NCI-H2081 treated with DMSO at 0.1 percent for 48 hours (cell line): Measurements from ENCODE around the gene MYO1D.
"Not testable (repeated sequence)": the region's sequence is repeated elsewhere in the genome, so short reads cannot be mapped to it uniquely, and the experiment has no call there.

Experiments used
- DNase-seq: peaks from one replicate; lab custom pipeline; 2025; lab: John Stamatoyannopoulos, UW

Gene MYO1D

DNA sequence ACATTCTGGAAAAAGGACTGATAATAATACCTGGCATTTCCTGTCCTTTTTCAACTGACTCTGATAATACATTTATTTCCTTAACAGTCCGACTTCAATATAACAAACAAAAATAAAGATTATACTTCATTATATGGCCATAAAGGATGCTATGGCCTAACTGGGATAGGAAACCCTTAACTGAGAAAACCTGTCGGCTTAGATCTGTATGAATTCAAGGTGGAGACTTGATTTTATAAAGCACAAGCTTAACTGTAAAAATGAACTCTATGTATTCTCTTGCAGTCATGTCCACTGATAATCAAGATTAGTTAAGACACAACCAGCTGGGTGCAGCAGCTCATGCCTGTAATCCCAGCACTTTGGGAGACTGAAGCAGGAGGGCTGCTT lies 102.2 kb downstream of the MYO1D start:
- DNase-seq, result no peak

- DNase-seq, result no peak
These were observed 102.8 kb downstream of the MYO1D start for GRCh38 chr17:32773856-32774694.

- DNase-seq, result no peak
These were observed 104.4 kb downstream of the MYO1D start for GRCh38 chr17:32772453-32773025.

DNA sequence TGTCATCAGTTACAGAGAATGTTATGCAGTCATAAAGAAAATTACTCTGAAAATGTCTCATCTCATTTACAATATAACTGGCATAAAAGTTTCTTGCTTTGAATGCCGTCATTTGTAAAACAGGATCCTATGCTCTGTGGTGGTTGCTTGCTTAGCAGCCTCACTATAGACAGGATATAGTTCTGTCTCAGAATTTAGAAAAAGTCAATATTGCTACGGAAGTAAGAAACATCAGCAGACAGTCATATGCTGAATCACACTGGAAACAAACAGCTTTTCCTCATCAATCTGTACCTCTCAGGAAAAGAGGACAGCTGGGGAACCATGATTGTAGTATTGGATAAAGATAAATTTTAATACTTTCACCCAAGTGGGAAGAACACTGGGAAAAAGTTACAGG lies 105.5 kb downstream of the MYO1D start:
- DNase-seq, result no peak

- DNase-seq, result no peak
These were observed 107.1 kb downstream of the MYO1D start for GRCh38 chr17:32769846-32770245.

DNA sequence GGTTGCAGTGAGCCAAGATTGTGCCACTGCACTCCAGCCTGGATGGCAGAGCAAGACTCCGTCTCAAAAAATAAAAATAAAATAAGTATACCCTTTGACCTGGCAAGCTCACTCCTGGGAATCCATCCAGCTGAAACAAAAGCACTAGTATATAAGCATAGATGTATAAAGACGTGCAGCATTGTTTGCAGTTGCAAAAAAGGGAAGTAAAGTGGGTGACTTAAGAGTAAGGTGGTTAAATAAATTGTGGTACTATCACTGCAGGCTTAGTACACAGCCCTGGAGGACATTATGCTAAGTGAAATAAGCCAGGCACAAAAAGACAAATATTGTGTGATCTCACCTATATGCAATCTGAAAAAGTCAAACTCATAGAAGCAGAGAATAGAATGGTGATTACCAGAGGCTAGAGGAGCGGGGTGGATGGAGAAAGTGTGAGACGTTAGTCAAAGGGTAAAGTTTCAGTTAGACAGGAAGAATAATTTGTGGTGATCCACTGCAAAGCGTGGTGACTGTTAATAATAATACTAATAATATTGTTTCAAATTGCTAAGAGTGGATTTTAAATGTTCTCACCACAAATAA lies 113.0 kb downstream of the MYO1D start:
- DNase-seq, result no peak

DNA sequence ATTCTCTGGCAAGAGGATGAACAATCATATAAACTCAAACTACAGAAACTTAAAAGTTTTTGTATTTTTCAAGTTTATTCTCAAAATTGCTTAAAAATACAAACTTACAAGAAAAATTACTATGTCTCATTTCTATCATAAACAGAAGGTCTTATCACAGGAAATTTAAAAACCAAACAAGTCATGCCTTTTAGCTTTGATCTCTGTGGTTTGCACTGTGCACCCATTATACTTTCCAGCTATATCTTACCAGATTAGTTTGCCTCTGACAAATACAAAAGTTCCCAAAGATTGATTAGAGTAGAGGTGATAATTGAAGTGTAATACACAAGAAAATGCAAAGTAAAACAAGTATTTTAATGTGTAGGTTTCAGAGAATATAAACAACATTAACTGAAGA lies 117.4 kb downstream of the MYO1D start:
- DNase-seq, result no peak

GRCh38 chr17:32757963-32758362 lies 119.0 kb downstream of the MYO1D start:
- no peak for DNase-seq

GRCh38 chr17:32756696-32757095 lies 120.2 kb downstream of the MYO1D start:
- DNase-seq, result no peak

DNA sequence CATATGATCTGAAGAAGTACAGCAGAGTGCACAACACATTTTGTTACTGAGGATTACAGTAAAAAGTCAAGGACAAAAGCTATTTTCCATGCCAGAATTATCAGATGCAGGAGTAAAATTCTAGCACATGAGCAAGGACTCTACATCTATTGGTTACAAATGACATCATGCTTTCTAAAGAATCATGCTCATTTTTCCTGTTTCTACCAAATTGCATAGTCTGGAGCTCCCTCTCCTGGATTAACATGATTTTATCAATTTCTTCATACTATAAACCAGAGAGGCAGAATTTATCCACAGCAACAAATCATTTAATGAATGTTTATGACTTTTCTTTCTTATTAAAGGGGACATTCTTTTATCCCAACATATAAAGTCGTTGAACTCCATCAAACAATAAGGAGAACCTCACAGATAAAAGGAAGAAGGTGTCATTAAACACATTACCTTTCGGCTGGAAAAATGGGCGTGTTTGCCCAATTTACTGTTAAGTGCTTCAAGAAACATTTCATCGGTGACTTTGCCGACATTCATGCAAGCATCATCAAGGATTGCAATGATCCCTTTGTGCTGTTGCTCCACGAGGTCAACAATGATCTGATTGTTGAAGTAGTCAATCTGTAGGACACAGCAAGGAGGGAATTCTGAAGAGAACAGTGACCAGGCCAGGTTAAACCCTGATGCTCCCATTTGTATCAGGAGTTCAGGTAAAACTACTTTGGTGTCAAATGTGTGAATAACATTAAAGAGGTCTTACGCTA lies 121.7 kb downstream of the MYO1D start:
- DNase-seq, result peak; percentile 27

- DNase-seq, result no peak
These were observed 124.0 kb downstream of the MYO1D start for GRCh38 chr17:32752934-32753333.

GRCh38 chr17:32747856-32748255 lies 129.1 kb downstream of the MYO1D start:
- DNase-seq, result no peak

- DNase-seq, result no peak
These were observed 130.2 kb downstream of the MYO1D start for GRCh38 chr17:32746698-32747097.

DNA sequence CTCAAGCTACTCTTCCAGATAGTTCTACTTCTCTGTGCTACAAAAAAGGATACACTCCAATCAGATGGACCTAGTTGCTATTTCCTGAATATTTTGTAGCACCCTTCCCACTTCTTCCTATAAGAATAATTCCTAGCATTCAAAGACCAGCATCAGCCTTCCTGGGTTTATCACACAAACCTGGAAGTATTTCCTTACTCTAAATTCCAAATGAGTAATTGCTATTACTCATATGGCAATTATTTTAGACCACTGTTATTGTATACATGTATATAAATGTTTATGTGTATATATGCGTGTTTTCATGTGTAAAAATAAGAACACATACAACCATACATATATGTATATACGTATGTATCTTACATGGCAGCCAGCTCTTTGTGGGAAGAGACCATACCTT lies 130.6 kb downstream of the MYO1D start:
- no peak for DNase-seq

GRCh38 chr17:32742681-32743538 lies 134.0 kb downstream of the MYO1D start:
- DNase-seq, result no peak

DNA sequence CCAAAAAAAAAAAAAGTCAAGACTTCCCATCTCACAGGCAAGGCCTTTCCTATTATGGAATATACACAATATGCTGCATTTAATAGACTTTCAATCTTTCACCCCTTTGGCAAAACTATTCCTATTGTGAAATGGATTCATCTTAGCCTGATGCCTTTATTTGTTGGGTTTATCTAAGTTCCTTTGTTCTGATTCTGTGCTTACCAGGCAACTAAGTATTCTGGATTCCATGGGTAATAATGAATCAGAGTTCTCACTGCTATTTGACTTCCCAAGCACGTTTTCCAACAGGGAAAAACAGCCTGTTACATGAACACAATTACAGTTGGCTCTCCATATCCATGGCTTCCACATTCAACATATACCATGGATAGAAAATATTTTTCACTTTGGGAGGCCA lies 135.5 kb downstream of the MYO1D start:
- no peak for DNase-seq

- DNase-seq, result no peak
These were observed 137.2 kb downstream of the MYO1D start for GRCh38 chr17:32739722-32740121.

DNA sequence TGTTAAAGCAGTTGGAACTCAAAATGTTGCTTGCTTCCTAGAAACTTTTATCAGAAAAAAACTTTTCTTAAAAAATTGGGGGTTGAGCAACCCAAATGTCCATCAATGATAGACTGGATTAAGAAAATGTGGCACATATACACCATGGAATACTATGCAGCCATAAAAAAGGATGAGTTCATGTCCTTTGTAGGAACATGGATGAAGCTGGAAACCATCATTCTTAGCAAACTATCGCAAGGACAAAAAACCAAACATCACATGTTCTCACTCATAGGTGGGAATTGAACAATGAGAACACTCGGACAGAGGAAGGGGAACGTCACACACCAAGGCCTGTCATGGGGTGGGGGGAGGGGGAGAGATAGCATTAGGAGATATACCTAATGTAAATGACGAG lies 137.8 kb downstream of the MYO1D start:
- not testable (repeated sequence) for DNase-seq

GRCh38 chr17:32733401-32733800 lies 143.5 kb downstream of the MYO1D start:
- no peak for DNase-seq

DNA sequence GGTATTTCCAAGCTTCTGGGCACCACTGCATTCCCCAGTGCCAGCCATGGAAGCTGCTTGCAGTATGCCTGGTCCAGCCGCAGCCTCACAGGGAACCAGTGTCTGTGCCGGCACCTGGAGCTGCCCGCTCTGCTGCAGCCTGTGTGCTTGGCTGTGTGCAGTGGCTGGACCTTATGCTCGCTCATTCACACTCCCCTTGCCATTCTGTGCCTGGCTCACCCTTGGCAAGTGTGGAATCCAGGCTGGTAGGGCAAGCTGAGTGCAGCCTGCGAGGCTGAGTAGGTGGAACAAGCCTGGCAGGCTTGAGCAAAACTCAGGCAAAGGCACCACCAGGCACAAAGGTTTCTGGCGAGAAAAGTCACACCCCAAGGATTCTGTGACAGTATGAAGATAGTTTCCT lies 144.0 kb downstream of the MYO1D start:
- no peak for DNase-seq

DNA sequence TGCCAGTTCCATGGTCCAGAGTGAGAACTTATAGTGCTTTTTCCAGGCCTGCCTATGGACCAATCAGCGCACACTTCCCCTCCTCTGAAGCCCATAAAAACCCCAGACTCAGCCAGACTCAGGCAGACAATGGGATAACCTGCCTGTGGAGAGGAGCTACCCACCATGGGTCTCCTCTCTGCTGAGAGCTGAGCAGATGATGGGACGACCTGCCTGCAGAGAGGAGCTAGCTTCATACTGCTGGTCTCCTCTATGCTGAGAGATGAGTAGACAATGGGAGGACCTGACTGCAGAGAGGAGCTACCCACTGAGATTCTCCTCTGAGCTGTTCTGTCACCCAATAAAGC lies 144.7 kb downstream of the MYO1D start:
- DNase-seq, result no peak
